ENCODE data around the gene WNT16.
"Not testable (repeated sequence)": the region's sequence is repeated elsewhere in the genome, so short reads cannot be mapped to it uniquely, and the experiment has no call there.

WNT16 gene

DNA sequence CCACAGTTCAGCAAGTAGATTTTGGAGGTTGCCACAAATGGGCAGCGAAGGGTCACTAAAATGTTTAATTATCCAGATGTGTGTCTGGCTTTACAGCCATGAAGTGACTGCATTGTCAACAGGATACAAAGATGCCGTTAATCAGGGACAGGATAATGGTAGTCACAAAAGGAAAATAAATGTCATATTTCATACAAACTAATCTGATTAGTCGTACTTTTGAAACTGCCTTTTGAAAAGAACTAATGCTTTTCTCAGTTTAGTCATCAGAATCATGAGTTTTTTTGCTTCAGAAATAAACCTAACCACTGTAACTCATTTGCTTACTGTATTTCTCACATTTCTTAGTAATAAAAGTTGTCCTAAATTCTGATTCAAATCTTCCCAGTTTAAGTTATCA, 22.2 kb upstream of the WNT16 start:
- DNase-seq (ENCODE audit: low spot score), result no peak

DNA sequence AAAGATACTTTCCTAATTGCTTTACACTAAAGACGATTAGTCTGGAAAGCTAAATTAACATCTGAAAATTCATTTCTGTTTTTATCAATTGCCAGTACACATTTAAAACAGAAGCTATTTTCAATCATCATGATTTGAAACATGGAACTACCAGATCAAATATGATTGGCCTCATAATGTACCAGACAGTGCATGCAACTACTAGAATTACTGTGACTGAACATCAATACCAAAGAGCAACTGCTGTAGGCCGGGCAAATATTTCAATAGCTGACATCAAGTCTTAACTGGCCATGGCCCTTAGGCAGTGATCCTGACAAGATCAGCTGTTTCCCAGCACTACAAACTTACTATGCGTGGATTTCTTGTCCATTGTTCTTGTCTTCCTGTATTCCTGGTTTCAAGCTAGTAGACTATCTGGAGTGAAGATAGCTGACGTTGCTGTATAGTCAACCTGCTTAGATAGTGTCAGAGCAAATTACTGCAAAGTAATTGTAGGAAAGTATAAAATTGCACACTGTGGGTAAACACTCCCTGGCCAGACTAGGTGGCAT, 21.7 kb upstream of the WNT16 start:
- DNase-seq (ENCODE audit: low spot score), result no peak

DNA sequence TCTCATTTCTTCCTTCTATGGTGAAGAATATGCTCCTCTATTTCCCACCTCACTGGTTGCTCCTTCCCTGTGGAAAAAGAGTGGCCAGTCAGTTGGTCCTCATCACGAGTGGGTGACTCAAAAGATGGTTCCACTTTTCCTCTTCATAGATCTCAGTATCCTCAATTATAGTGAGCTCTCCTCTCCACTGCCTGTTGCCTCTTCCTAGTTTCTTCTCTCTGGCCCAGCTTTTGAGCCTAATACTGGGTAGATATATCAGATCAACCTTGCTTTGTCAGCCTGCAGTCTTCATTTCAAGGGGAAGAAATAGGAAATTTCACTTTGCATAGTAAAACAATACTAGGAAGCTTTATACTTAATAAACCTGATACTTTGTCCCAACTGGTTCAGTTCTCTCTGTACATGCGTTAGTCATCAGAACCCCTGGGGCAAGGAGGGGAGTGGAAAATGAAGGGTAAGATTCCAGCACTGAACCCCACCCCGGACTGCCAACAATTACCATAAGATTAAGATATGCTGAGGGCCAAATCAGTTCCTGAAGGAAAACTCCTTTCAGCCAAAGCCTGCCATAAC, 15.5 kb upstream of the WNT16 start:
- no peak for DNase-seq (ENCODE audit: low spot score)

DNA sequence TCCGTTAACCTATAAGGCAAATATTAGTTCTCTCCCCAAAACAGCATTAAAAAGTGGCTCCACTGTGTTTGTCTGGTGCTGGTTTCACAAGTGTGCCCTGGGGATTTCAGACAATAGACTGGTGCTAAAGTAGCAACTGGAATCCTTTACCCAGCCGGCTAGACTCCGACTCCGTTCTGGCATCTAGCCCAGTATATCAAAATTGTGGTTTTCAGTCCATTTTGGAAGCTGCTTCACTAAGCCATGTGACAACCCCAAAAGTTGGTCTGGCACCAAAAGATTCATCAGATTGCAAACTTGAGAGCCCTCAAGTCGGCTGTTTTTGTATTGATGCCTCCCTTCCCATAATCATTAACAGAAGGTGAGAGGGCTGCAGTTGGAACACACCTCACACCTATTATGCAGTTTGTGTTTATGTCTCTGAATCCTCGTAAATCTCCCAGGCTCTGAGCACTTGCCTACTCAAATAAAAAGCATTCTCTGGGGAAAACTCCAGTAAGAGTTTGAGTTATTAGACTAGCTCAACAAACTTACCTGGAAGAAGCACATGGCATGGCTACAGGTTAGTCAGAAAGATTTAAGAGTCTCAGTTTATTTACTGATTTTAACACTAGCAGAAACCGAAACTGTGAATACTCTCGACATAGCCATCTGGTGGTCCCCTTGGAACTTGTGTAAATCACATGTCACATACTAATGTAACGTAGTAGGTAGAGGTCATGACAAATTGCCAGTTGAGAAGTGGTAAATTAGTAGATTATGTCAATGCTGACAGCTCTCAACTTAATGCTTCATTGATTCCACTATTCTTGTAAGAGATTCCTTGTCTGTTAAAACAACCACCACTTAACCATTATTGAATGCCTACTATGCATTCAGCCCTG, 14.8 kb upstream of the WNT16 start:
- no peak for DNase-seq (ENCODE audit: low spot score)

DNA sequence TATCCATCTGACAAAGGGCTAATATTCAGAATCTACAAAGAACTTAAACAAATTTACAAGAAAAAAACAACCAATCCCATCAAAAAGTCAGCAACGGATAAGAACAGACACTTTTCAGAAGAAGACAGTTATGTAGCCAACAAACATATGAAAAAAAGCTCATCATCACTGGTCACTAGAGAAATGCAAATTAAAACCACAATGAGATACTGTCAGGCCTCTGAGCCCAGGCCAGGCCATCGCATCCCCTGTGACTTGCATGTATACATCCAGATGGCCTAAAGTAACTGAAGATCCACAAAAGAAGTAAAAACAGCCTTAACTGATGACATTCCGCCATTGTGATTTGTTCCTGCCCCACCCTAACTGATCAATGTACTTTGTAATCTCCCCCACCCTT, 13.6 kb upstream of the WNT16 start:
- not testable (repeated sequence) for DNase-seq (ENCODE audit: low spot score)

DNA sequence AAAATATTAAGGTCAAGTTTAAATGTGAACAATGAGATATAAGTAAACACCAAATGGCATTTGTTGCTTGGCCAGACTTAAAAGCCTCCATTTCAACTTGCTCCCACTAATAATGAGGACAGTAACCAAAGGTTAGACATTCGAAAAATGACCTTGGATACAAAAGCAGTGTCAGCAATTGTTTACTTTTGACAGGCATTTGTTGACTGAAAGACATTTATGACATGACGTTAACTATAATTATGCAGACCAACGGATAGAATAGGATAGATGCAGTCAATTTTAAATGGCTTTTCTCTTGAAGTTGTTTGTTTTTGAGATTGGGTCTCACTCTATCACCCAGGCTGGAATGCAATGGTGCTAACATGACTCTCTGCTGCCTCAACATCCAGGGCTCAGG, 6.3 kb upstream of the WNT16 start:
- no peak for DNase-seq (ENCODE audit: low spot score)

DNA sequence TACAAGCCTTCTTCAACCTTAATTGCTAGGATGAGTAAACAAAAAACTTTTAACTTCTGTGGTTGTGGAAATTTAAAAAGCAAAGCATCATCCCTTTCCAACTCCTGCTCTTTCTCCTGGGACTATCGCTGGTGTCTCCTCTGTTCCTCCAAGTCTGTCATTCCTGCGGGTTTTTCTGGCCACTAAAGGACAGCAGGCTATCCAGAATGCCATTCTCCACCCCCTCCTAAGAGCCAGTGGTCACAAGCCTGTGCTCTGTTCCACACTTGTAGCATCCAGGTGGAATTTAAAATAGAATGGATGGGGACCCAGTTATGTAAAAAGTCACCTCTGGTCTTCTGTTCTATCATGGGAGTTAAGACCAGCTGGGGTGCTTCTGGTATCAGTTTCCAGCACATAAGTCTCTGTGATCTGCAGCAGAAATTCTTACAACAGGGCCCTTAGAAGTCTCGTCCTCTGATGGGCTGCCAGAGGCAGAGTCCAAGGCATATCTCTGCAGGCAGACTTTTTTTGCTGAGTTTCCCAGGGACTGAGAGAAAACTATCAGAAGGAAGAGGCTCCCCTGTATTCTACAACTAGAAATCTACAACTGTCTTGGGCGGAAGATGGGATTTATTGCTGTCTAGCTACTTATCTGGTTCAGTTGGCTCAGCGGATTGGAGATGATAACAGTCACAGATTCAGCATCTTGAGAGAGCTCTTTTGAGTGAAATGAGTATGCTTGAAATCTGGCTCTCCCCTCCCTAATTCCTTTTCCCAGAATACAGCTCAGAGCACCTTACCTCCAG, 5.1 kb upstream of the WNT16 start:
- DNase-seq (ENCODE audit: low spot score), result no peak

DNA sequence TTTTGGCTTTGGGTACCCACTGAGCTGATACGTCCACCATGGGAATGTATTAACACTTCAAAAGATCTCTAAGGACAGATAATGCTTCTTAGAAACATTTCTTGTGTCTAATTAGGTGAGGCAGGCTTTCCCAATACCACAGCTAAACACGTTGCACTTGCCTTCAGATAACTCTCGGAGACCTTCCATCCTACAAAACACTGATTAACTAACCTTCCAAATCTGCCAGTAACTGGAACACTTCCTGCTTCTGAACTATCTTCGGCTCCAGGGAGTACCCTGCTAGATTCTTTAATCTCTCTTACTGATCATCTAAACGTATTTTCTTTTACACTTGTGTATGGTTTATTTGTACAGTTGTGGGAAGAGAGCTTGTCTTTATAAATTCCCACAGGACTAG, 1.1 kb upstream of the WNT16 start:
- no peak for DNase-seq (ENCODE audit: low spot score)

- DNase-seq (ENCODE audit: low spot score), result peak; percentile 24
These were observed 622 bp downstream of the WNT16 start for GRCh38 chr7:121329191-121330052.

DNA sequence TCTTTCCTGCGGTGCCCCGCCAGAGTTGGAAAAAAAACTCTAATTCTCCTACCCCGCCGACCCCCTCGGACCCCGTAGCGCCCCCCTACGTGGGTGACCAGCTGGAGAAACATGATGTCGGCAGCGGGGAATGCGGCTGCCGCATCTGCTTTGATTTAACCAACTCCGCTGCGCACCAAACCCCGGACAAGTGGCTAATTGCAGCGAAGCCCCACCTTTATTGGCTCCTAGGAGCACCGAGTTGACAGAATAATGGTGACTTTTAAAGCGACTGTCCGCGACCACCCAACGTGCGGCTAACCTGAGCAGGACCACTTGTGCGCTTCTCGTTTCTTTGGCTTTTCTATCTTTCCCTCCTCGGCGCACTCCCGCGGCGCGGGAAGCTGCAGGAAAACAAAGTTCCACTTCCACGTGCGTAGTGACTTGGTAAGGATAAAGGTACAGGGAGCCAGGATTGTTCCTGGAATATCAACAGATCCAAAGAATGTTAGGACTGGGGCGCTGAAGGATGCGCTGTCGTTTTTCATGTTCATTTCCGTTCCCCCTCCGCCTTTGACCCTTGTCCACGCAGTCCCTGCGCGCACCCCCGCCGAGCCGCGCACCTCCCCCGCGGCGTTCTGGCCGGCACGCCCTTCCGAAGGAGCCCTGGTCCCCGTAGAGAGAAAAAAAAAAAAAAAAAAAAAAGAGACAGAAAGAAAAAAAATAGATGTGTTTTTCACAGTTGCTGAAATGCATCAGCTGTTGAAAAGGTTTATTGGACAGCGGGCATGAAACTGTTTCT, 1.4 kb downstream of the WNT16 start:
- no peak for DNase-seq (ENCODE audit: low spot score)

DNA sequence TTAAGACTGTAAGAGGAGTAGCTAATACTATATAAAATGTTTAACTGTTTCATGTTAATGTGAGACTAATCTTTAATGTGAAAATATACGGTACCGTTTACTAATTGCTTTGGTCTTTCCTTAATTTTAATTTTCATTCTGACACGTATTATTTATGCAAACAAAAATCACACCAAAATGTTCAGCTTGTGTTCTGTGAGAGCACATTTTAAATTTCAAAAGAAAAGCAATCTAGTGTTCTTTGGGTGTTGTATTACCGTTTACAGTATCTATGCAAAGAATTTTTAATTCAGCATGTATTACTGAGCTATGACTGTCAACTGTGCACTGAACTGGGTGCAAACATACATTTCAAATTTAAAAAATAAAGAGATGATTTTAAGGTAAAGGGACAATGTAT, 2.2 kb downstream of the WNT16 start:
- no peak for DNase-seq (ENCODE audit: low spot score)

GRCh38 chr7:121331574-121331973, 2.8 kb downstream of the WNT16 start:
- DNase-seq (ENCODE audit: low spot score), result no peak

- no peak for DNase-seq (ENCODE audit: low spot score)
These were observed 5.6 kb downstream of the WNT16 start for GRCh38 chr7:121334376-121334775.

DNA sequence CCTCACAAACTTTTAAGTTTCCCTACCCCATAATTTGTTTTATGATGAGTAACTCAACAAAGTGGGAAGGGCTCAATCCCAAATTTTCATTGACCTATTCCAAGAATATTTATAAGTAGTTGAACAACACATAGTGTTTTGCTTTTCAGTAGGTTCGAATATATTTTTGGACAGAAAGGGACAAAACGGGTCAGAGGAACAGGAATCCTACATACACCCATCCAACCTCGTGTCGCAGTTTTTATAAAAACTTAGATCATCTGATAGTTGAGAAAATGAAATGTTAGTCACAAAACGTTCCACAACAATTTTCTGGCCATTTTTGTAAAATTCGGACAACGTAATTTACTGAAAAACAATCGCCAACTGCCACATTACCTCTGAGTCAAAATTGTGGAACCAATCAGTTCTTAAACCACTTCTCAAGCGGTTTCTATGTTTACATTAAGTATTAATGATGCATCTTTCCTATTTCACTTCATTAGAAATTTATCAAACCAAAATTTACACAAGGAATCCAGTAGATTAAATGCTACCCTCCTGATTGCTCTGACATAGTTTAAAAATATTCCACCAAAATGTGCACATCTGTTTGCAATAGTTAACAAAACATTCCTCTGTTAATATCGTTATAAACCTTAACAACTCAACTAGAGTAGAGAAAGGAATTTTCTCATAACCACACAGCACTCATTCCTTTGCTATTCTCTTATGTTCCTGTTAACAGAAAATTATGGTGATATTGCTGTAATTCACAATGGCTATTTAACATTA, 6.3 kb downstream of the WNT16 start:
- no peak for DNase-seq (ENCODE audit: low spot score)

DNA sequence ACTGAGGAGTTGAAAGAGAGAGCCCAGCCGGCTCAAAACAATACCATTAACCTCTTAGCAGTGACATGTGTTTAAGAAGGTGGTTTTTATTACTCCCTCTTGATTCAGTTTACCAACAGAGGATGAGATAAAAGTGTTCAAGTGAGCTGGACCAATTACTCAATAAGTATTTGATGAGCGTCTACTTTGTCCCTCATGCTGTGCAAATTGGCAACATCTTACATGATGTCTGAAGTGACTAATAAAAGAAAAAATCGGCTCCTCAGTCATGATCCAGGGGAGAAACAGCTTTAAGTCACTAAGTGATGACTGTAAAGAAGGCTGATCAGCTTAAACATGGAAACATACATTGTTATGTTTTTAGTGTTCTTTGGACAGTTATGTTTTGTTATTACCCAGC, 7.8 kb downstream of the WNT16 start:
- DNase-seq (ENCODE audit: low spot score), result no peak

- DNase-seq (ENCODE audit: low spot score), result no peak
These were observed 8.6 kb downstream of the WNT16 start for GRCh38 chr7:121337398-121337797.

- DNase-seq (ENCODE audit: low spot score), result no peak
These were observed 10.3 kb downstream of the WNT16 start for GRCh38 chr7:121339082-121339481.

GRCh38 chr7:121341933-121342332, 13.1 kb downstream of the WNT16 start:
- no peak for DNase-seq (ENCODE audit: low spot score)

DNA sequence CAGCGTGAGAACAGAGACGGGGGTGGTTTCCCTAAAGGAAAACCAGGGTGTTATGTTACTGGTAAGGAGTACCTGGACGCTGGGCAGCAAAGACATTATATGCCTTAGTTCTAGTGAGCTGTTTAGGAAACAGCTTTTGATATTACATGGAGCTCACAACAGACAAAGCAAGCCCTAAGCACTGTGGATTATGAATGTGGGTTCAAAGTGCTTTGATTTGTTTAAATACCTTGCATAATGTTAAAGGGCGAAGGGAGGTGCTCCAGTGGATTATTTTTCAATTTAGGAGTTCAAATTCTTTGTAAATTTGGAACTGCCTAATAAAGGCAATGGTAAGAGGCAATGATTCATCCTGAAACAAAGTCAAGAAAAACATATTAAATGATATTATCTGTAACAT, 13.8 kb downstream of the WNT16 start:
- DNase-seq (ENCODE audit: low spot score), result no peak

DNA sequence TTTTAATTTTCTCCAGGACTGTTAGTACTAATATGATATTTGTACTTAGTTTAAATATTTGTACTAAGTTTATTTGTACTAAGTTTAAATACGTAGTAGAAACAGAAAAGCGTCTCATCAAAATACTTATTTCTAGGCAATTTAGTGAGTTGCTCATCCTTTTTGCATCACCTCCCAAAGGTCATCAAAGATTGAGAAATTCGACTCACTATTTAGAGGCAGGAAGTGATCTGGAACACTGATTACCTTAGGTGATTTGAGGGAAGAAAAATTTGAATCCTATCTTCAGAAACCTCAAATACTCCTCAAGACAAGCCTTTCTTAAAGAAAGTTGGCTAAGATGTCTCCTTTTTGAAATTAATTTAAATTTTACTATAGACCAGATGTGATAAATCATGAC, 14.5 kb downstream of the WNT16 start:
- DNase-seq (ENCODE audit: low spot score), result no peak

Data from germinal center (tissue), 1 donor.